GM21515 (cell line): ENCODE results near the gene MAN2A1.
"Not testable (repeated sequence)": the region's sequence is repeated elsewhere in the genome, so short reads cannot be mapped to it uniquely, and the experiment has no call there.

Source experiments
- ATAC-seq: cut with Tn5 transposase; IDR thresholded peaks from one replicate; pipeline ENCODE4 v1.9.1; 2021; ENCODE audit not compliant: unreplicated experiment

Gene MAN2A1

GRCh38 chr5:109750463-109750862 is 60.7 kb downstream of the MAN2A1 start:
- ATAC-seq, result no peak

- ATAC-seq, result no peak
Measured at GRCh38 chr5:109753279-109753678, 63.6 kb downstream of the MAN2A1 start.

GRCh38 chr5:109754319-109754718 is 64.6 kb downstream of the MAN2A1 start:
- no peak for ATAC-seq

- no peak for ATAC-seq
Measured at GRCh38 chr5:109755761-109756160, 66.0 kb downstream of the MAN2A1 start.

GRCh38 chr5:109756543-109757185 is 66.9 kb downstream of the MAN2A1 start:
- no peak for ATAC-seq

- ATAC-seq, result no peak
Measured at GRCh38 chr5:109757490-109757889, 67.8 kb downstream of the MAN2A1 start.

GRCh38 chr5:109759306-109759705 is 69.6 kb downstream of the MAN2A1 start:
- no peak for ATAC-seq

- not testable (repeated sequence) for ATAC-seq
Measured at GRCh38 chr5:109760130-109760529, 70.4 kb downstream of the MAN2A1 start.

GRCh38 chr5:109762821-109763220 is 73.1 kb downstream of the MAN2A1 start:
- no peak for ATAC-seq

- ATAC-seq, result no peak
Measured at GRCh38 chr5:109767184-109767995, 77.7 kb downstream of the MAN2A1 start.

GRCh38 chr5:109767997-109768396 is 78.3 kb downstream of the MAN2A1 start:
- ATAC-seq, result no peak

GRCh38 chr5:109769597-109770291 is 80.0 kb downstream of the MAN2A1 start:
- no peak for ATAC-seq

GRCh38 chr5:109775130-109775529 is 85.4 kb downstream of the MAN2A1 start:
- no peak for ATAC-seq

GRCh38 chr5:109779036-109779735 is 89.5 kb downstream of the MAN2A1 start:
- no peak for ATAC-seq

- no peak for ATAC-seq
Measured at GRCh38 chr5:109784687-109785086, 95.0 kb downstream of the MAN2A1 start.

GRCh38 chr5:109786206-109786855 is 96.6 kb downstream of the MAN2A1 start:
- ATAC-seq, result no peak

GRCh38 chr5:109788596-109788995 is 98.9 kb downstream of the MAN2A1 start:
- ATAC-seq, result peak; percentile 95

- ATAC-seq, result no peak
Measured at GRCh38 chr5:109792613-109793012, 102.9 kb downstream of the MAN2A1 start.

GRCh38 chr5:109803854-109804253 is 114.1 kb downstream of the MAN2A1 start:
- no peak for ATAC-seq

- ATAC-seq, result no peak
Measured at GRCh38 chr5:109805472-109805871, 115.7 kb downstream of the MAN2A1 start.

GRCh38 chr5:109805883-109806282 is 116.2 kb downstream of the MAN2A1 start:
- no peak for ATAC-seq
